GM12878 (cell line): ENCODE measurements around the gene BCAR3. TPM values are rescaled to one million over a fixed set of nuclear protein-coding genes. Genes with fewer than 3 reads are reported as not detected.

Experiments
- ATAC-seq: fragments of 200-7000 bp; cut with Tn5 transposase; 3 replicates; pipeline ENCODE4 v1.9.1; 2020; ENCODE audit warnings: mild to moderate bottlenecking, moderate library complexity
- BruUV-seq: library from RNA; stranded (reverse); fragments of 400-500 nt; replicated peaks from 2 replicates; lab custom pipeline; 2021; lab: Mats Ljungman, UMichigan
- CTCF ChIA-PET: fragments of 300-600 bp; sonication (Branson Sonifier 250); formaldehyde crosslinking; extraction: SDS; loops from one replicate; lab custom pipeline; 2021; ENCODE audit warnings: inconsistent platforms; lab: Yijun Ruan, JAX
- POLR2A ChIA-PET: fragments of 350-600 bp; formaldehyde crosslinking; extraction: SDS; loops from one replicate; lab custom pipeline; 2021; ENCODE audit warnings: inconsistent platforms; lab: Charles Lee
- RAD21 ChIA-PET: fragments of 300-600 bp; sonication (Branson Sonifier 250); formaldehyde crosslinking; loops from one replicate; lab custom pipeline; 2023; ENCODE audit warnings: antibody characterized with exemption; ENCODE audit not compliant: unreplicated experiment; lab: Charles Lee
- SMC1A ChIA-PET: fragments of 300-600 bp; sonication (Branson Sonifier 250); formaldehyde crosslinking; loops from one replicate; lab custom pipeline; 2023; ENCODE audit not compliant: unreplicated experiment, uncharacterized antibody; lab: Charles Lee
- DNase-seq: peaks from one replicate; pipeline ENCODE4 v3.0.0-alpha.2; 2011; ENCODE audit warnings: low read depth, low spot score
- FAIRE-seq: peaks from 3 replicates; lab custom pipeline; 2011; peaks lifted over from hg19 to GRCh38; lab: Jason Lieb, UNC
- H2AFZ ChIP-seq: 2 replicates; pipeline ENCODE4 v1.6.0; 2011; ENCODE audit warnings: low read depth, low read length, control low read depth; ENCODE audit not compliant: control insufficient read depth
- H3K27ac ChIP-seq: 2 replicates; pipeline ENCODE4 v1.5.1; 2011; ENCODE audit warnings: control low read depth; ENCODE audit not compliant: control insufficient read depth, insufficient read depth
- H3K27me3 ChIP-seq, 2 experiments: replicated peaks in 1 of 2; 2 replicates each; pipeline versions ENCODE4 v1.6.0 to v1.6.1; 2011; ENCODE audit warnings: low read length in 1 of 2; ENCODE audit not compliant: control insufficient read depth in 2 of 2, insufficient read depth in 2 of 2
- H3K36me3 ChIP-seq, 2 experiments: 2 replicates each; pipeline ENCODE4 v1.5.1; 2011; ENCODE audit warnings: low read length in 1 of 2; ENCODE audit not compliant: control insufficient read depth in 2 of 2, insufficient read depth in 2 of 2
- H3K4me1 ChIP-seq: 2 replicates; pipeline ENCODE4 v1.6.1; 2011; ENCODE audit warnings: mild to moderate bottlenecking, low read length, moderate library complexity, mixed read lengths; ENCODE audit not compliant: control insufficient read depth, insufficient read depth
- H3K4me2 ChIP-seq: 2 replicates; pipeline ENCODE4 v1.6.0; 2011; ENCODE audit warnings: control low read depth; ENCODE audit not compliant: control insufficient read depth, insufficient read depth
- H3K4me3 ChIP-seq: fragments of 200-600 bp; sonication (generic); 2 replicates; pipeline ENCODE4 v1.5.1; 2016
- H3K79me2 ChIP-seq: 2 replicates; pipeline ENCODE4 v1.6.0; 2011; ENCODE audit warnings: low read length; ENCODE audit not compliant: control insufficient read depth, insufficient read depth
- H3K9ac ChIP-seq: 2 replicates; pipeline ENCODE4 v1.8.0; 2011; ENCODE audit warnings: low read length, control low read depth, mixed read lengths; ENCODE audit not compliant: control insufficient read depth, insufficient read depth
- H3K9me3 ChIP-seq: replicated peaks from 3 replicates; pipeline ENCODE4 v1.5.1; 2011; ENCODE audit warnings: mild to moderate bottlenecking, low read length; ENCODE audit not compliant: control insufficient read depth, insufficient read depth
- H4K20me1 ChIP-seq: 2 replicates; pipeline ENCODE4 v1.6.0; 2011; ENCODE audit not compliant: control insufficient read depth, insufficient read depth
- BCL3 ChIP-seq: IDR thresholded peaks from 2 replicates; pipeline ENCODE4 v1.6.1; 2011; ENCODE audit warnings: borderline replicate concordance, low read depth, mild to moderate bottlenecking, moderate library complexity, low read length; ENCODE audit not compliant: insufficient read depth, poor library complexity, severe bottlenecking
- CHD2 ChIP-seq: IDR thresholded peaks from 2 replicates; pipeline ENCODE4 v1.6.1; 2011; ENCODE audit warnings: low read depth, low read length, improper control_type of control experiment, borderline replicate concordance
- ELK1 ChIP-seq: IDR thresholded peaks from 2 replicates; pipeline ENCODE4 v1.6.1; 2012; ENCODE audit warnings: low read depth, low read length, improper control_type of control experiment
- ESRRA ChIP-seq: IDR thresholded peaks from 2 replicates; pipeline ENCODE4 v1.6.1; 2012; ENCODE audit warnings: mild to moderate bottlenecking, low read length, improper control_type of control experiment
- HDGF ChIP-seq: fragments of 450-650 bp; IDR thresholded peaks from 2 replicates; pipeline ENCODE4 v1.6.1; 2016; ENCODE audit warnings: antibody characterized with exemption
- HSF1 ChIP-seq: fragments of 150-350 bp; IDR thresholded peaks from 2 replicates; pipeline ENCODE4 v1.6.1; 2014; ENCODE audit warnings: mild to moderate bottlenecking, low read depth, low read length
- PAX5 ChIP-seq: IDR thresholded peaks from 2 replicates; pipeline ENCODE4 v1.6.1; 2011; ENCODE audit warnings: low read depth, low read length, borderline replicate concordance
- ZNF217 ChIP-seq: fragments of 450-650 bp; IDR thresholded peaks from 2 replicates; pipeline ENCODE4 v1.6.1; 2017; ENCODE audit warnings: antibody characterized with exemption, mild to moderate bottlenecking
- WGBS: methylation state at CpG from one replicate; pipeline ENCODE4 v1.1.6; 2016; ENCODE audit warnings: low lambda C conversion rate; ENCODE audit not compliant: insufficient replicate concordance, insufficient coverage; ENCODE audit errors: missing lambda C conversion rate; 5-methylcytosine and 5-hydroxymethylcytosine counted together
- in situ Hi-C: fragments of 300-500 bp; cut with MboI; formaldehyde crosslinking; loops from 9 replicates; pipeline ENCODE4 v1.14.3; 2018; ENCODE audit warnings: mixed read lengths
- intact Hi-C: fragments of 100-400 bp; cut with micrococcal nuclease; formaldehyde crosslinking; loops from one replicate; pipeline ENCODE4 v1.14.2; 2022; ENCODE audit not compliant: unreplicated experiment
- polyA plus RNA-seq, 11 experiments: library from polyadenylated mRNA; depleted of rRNA in 4 of 11; unstranded in 6 of 11; stranded (reverse) in 5 of 11; fragments of >200 nt; fragmentation: Nextera tagmentation in 4 of 11; fragmentation: Illumina TruSeq in 1 of 11; extraction: Ambion mirVana in 4 of 11; extraction: Trizol in 1 of 11; gene quantifications; 1 replicate in 1 of 11; 2 replicates in 10 of 11; pipeline versions ENCODE4 v1.2.1 to v1.2.3, GENCODE V29; 2011 to 2016; ENCODE audit warnings: inconsistent platforms in 2 of 11, missing spikeins in 2 of 11, low read depth in 1 of 11
- total RNA-seq, 4 experiments: library from RNA; depleted of rRNA in 3 of 4; stranded (reverse); fragments of >200 nt in 3 of 4; fragmentation: Illumina TruSeq in 1 of 4; extraction: Trizol in 1 of 4; gene quantifications; 2 replicates each; pipeline versions ENCODE4 v1.2.1 to v1.2.3, GENCODE V29; 2013 to 2021

The BCAR3 gene
- total and polyA plus RNA-seq, 10 of the 15 experiments (the other 5 are each of a cell fraction or from before 2014, with no cell fraction given): 1.3 to 6.6 (median 1.8) TPM

GRCh38 chr1:93571623-93572310 lies 109.9 kb downstream of the BCAR3 start (continued):
- TF ChIP-seq HDGF: no peak

GRCh38 chr1:93569489-93569888 lies 112.1 kb downstream of the BCAR3 start:
- H3K9ac ChIP-seq: no peak overlapping the region
- no peaks in the 10 kb centered on the region; a peak in 1 of 4 replicates for H3K27me3 ChIP-seq
- H3K4me1 ChIP-seq: no peaks in the 10 kb centered on the region
- H4K20me1 ChIP-seq: no peaks in the 10 kb centered on the region
- ChIA-PET CTCF (interaction anchor here (1.6 kb wide), 1 partner anchor 60 kb away, joined by 3 read pairs; no protein-coding TSS in a partner anchor), POLR2A (no interaction called here)
- intact Hi-C loops: no loop called here
- 96% methylated on average over 2 of the region's 2 CpGs for WGBS
- no peak for ATAC-seq
- BruUV-seq: no TSS peak
- TF ChIP-seq ESRRA (no peak), PAX5 (no peak)
- TF ChIP-seq, all 136 proteins: peak for 0
- Histone ChIP-seq H3K27ac (no peak overlapping the region), H3K36me3 (peaks cover 0 to 4% of the 10 kb centered on the region in 2 experiments; a peak in 3 of 4 replicates), H3K9me3 (no peaks in the 10 kb centered on the region), H3K79me2 (no peaks in the 10 kb centered on the region), H3K4me2 (no peak overlapping the region), H2AFZ (no peak overlapping the region), H3K4me3 (no peak overlapping the region)
- DNase-seq (no peak), FAIRE-seq (no peak)
- ChIA-PET RAD21 (no interaction called here), SMC1A (interaction anchor here (1.5 kb wide), 1 partner anchor 12 kb away, joined by 4 read pairs; no protein-coding TSS in a partner anchor)
- in situ Hi-C loops: no loop called here

- Histone ChIP-seq H2AFZ (no peak overlapping the region), H3K27me3 (no peaks in the 10 kb centered on the region; a peak in 1 of 4 replicates), H3K36me3 (peaks cover 0 to 4% of the 10 kb centered on the region in 2 experiments; a peak in 3 of 4 replicates), H3K27ac (no peak overlapping the region), H3K4me1 (no peaks in the 10 kb centered on the region), H3K9ac (no peak overlapping the region), H3K79me2 (no peaks in the 10 kb centered on the region), H4K20me1 (no peaks in the 10 kb centered on the region), H3K9me3 (no peaks in the 10 kb centered on the region), H3K4me3 (no peak overlapping the region), H3K4me2 (no peak overlapping the region)
- POLR2A ChIA-PET: no interaction called here
- FAIRE-seq: no peak
- WGBS: 84% methylated on average over 15 of the region's 15 CpGs
- no peak for ATAC-seq
- DNase-seq: no peak
- intact Hi-C loops (no loop called here), in situ Hi-C loops (no loop called here)
- RAD21 ChIA-PET: no interaction called here
- CTCF ChIA-PET: no interaction called here
- no TSS peak for BruUV-seq
- SMC1A ChIA-PET: interaction anchor here (1.6 kb wide), 1 partner anchor 92 kb away, joined by 3 read pairs; no protein-coding TSS in a partner anchor
- TF ChIP-seq BCL3 (no peak), CHD2 (no peak), ELK1 (no peak), HSF1 (no peak), ZNF217 (no peak)
These were observed 114.2 kb downstream of the BCAR3 start for GRCh38 chr1:93567255-93567918.
